OCI-LY7 (cell line): Measurements from ENCODE around the gene NSUN7. TPM values are rescaled to one million over a fixed set of nuclear protein-coding genes. Genes with fewer than 3 reads are reported as not detected.
A peak's percentile ranks its signal among the peaks of the same experiment; 100 is the strongest.
"Not testable (repeated sequence)": the region's sequence is repeated elsewhere in the genome, so short reads cannot be mapped to it uniquely, and the experiment has no call there.

Experiments used
- BruUV-seq: library from RNA; stranded (reverse); fragments of 400-500 nt; replicated peaks from 2 replicates; lab custom pipeline; 2021; lab: Mats Ljungman, UMichigan
- CTCF ChIA-PET: fragments of 300-600 bp; sonication (Branson Sonifier 250); formaldehyde crosslinking; loops from one replicate; lab custom pipeline; 2022; ENCODE audit warnings: antibody characterized with exemption; ENCODE audit not compliant: unreplicated experiment; lab: Charles Lee
- POLR2A ChIA-PET: fragments of 300-600 bp; sonication (Branson Sonifier 250); formaldehyde crosslinking; loops from one replicate; lab custom pipeline; 2022; ENCODE audit warnings: antibody characterized with exemption; lab: Charles Lee
- DNase-seq: peaks from one replicate; pipeline ENCODE4 v3.0.0-alpha.2; 2015; ENCODE audit warnings: low spot score
- H2AFZ ChIP-seq: fragments of 200-600 bp; sonication (generic), shearing (Covaris generic); 2 replicates; pipeline ENCODE4 v1.6.1; 2014; ENCODE audit warnings: mild to moderate bottlenecking, antibody characterized with exemption, low read length, moderate library complexity
- H3K27ac ChIP-seq: fragments of 200-600 bp; sonication (generic); 2 replicates; pipeline ENCODE4 v1.5.1; 2014; ENCODE audit warnings: mixed run types, low read depth, mild to moderate bottlenecking, moderate library complexity, low read length, inconsistent platforms; ENCODE audit not compliant: poor library complexity, severe bottlenecking
- H3K36me3 ChIP-seq: fragments of 200-600 bp; sonication (generic); 2 replicates; pipeline ENCODE4 v1.6.1; 2014; ENCODE audit warnings: mild to moderate bottlenecking, antibody characterized with exemption, low read length, moderate library complexity, mixed read lengths; ENCODE audit not compliant: insufficient read depth
- H3K4me1 ChIP-seq: fragments of 200-600 bp; sonication (generic); 2 replicates; pipeline ENCODE4 v1.5.1; 2014; ENCODE audit warnings: mild to moderate bottlenecking, low read length; ENCODE audit not compliant: insufficient read depth, poor library complexity, severe bottlenecking
- H3K4me2 ChIP-seq: fragments of 200-600 bp; sonication (generic); 2 replicates; pipeline ENCODE4 v1.6.1; 2014; ENCODE audit warnings: mild to moderate bottlenecking, low read length
- H3K4me3 ChIP-seq: fragments of 200-600 bp; sonication (generic); 2 replicates; pipeline ENCODE4 v1.5.1; 2014; ENCODE audit warnings: mild to moderate bottlenecking, low read depth, low read length; ENCODE audit not compliant: poor library complexity, severe bottlenecking
- H3K79me2 ChIP-seq: fragments of 200-600 bp; sonication (generic); 2 replicates; pipeline ENCODE4 v1.6.1; 2016; ENCODE audit warnings: low read depth, mild to moderate bottlenecking, low read length, moderate library complexity, mixed read lengths; ENCODE audit not compliant: insufficient read depth
- H3K9me2 ChIP-seq: fragments of 200-600 bp; sonication (generic); 2 replicates; pipeline ENCODE4 v1.6.1; 2016; ENCODE audit warnings: mild to moderate bottlenecking, low read length, mixed read lengths; ENCODE audit not compliant: insufficient read depth
- H3K9me3 ChIP-seq: fragments of 200-600 bp; sonication (generic); 2 replicates; pipeline ENCODE4 v1.6.1; 2014; ENCODE audit warnings: mild to moderate bottlenecking, mixed run types, low read length, mixed read lengths
- H4K20me1 ChIP-seq: fragments of 200-600 bp; sonication (generic); 2 replicates; pipeline ENCODE4 v1.6.1; 2014; ENCODE audit warnings: mild to moderate bottlenecking, antibody characterized with exemption, low read length, moderate library complexity, mixed read lengths; ENCODE audit not compliant: insufficient read depth
- EZH2phosphoT487 ChIP-seq: fragments of 200-600 bp; sonication (generic); IDR thresholded peaks from 2 replicates; pipeline ENCODE4 v1.6.1; 2018; ENCODE audit warnings: low read depth, borderline replicate concordance, mild to moderate bottlenecking, mixed run types, antibody characterized with exemption, low read length, moderate library complexity, mixed read lengths
- intact Hi-C: fragments of 100-400 bp; cut with micrococcal nuclease; formaldehyde crosslinking; loops from one replicate; pipeline ENCODE4 v1.10.0; 2022; ENCODE audit not compliant: unreplicated experiment
- total RNA-seq, 2 experiments: library from RNA; depleted of rRNA in 1 of 2; stranded (reverse); fragments of >200 nt in 1 of 2; shearing (Covaris generic) in 1 of 2; gene quantifications; 2 replicates each; pipeline ENCODE4 v1.2.3, GENCODE V29; 2014 to 2022
- TF ChIP-seq, protein P1 (sequence below): fragments of 200-600 bp; sonication (generic); conservative IDR thresholded peaks from 2 replicates; pipeline ENCODE4 v1.5.1; 2014; ENCODE audit warnings: mild to moderate bottlenecking, antibody characterized with exemption, low read length, moderate library complexity, mixed read lengths

The NSUN7 gene
- total RNA-seq, 2 experiments from 2014 or later = 0.13 TPM; not detected in 1

DNA sequence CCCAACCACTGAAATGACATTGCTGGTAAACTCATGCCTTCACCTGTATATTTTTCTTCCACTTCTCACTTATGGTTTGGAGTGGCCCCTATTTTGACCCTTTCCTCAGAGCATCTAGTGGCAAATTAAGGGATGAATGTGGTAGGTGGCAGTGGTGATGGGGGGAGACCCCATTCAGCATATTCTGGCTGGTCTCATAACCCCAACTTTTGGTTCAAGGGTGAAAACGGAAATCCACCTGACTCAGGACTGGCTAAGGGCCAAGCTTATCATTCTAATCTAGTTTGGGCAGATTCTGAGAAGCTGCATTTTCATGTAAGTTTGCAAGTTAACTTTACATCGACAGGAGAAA, 47.0 kb upstream of the NSUN7 start:
- POLR2A ChIA-PET = interaction anchor here (0.5 to 1.1 kb wide), 3 partner anchors 10 to 753 kb away, joined by 3 to 5 read pairs (median 4); no protein-coding TSS in a partner anchor
- Histone ChIP-seq H4K20me1 (no peaks in the 10 kb centered on the region), H2AFZ (peak overlapping the region; percentile 10; the same call in 1 of the 2 replicates), H3K4me1 (no peaks in the 10 kb centered on the region), H3K9me3 (no peaks in the 10 kb centered on the region), H3K27ac (no peak overlapping the region), H3K4me2 (no peak overlapping the region), H3K36me3 (no peaks in the 10 kb centered on the region), H3K9me2 (no peaks in the 10 kb centered on the region), H3K79me2 (no peaks in the 10 kb centered on the region), H3K4me3 (no peak overlapping the region)
- BruUV-seq = no TSS peak
- TF ChIP-seq EZH2phosphoT487 = no peak
- TF ChIP-seq, protein P1, sequence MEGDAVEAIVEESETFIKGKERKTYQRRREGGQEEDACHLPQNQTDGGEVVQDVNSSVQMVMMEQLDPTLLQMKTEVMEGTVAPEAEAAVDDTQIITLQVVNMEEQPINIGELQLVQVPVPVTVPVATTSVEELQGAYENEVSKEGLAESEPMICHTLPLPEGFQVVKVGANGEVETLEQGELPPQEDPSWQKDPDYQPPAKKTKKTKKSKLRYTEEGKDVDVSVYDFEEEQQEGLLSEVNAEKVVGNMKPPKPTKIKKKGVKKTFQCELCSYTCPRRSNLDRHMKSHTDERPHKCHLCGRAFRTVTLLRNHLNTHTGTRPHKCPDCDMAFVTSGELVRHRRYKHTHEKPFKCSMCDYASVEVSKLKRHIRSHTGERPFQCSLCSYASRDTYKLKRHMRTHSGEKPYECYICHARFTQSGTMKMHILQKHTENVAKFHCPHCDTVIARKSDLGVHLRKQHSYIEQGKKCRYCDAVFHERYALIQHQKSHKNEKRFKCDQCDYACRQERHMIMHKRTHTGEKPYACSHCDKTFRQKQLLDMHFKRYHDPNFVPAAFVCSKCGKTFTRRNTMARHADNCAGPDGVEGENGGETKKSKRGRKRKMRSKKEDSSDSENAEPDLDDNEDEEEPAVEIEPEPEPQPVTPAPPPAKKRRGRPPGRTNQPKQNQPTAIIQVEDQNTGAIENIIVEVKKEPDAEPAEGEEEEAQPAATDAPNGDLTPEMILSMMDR = no peak
- intact Hi-C loops = no loop called here
- CTCF ChIA-PET = no interaction called here
- DNase-seq = no peak

DNA sequence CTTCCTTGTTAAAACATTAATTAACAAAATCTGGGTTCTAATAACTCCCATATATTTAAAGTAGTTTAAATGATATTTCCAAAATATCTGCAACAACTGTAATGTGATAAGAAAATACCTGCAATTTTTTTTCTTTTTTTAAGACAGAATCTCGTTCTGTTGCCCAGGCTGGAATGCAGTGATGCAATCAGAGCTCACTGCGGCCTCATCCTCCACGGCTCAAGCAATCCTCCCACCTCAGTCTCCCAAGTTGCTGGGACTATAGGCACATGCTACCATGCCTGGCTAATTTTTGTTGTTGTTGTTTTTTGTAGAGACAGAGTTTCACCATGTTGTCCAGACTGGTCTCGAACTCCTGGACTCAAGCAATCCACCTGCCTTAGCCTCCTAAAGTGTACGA, 45.7 kb upstream of the NSUN7 start:
- intact Hi-C loops = no loop called here
- Histone ChIP-seq H3K4me1 (no peaks in the 10 kb centered on the region), H3K9me3 (no peaks in the 10 kb centered on the region), H4K20me1 (no peaks in the 10 kb centered on the region), H3K36me3 (no peaks in the 10 kb centered on the region), H3K4me2 (no peak overlapping the region), H2AFZ (no peak overlapping the region), H3K9me2 (no peaks in the 10 kb centered on the region), H3K4me3 (no peak overlapping the region), H3K79me2 (no peaks in the 10 kb centered on the region), H3K27ac (no peak overlapping the region)
- ChIA-PET POLR2A (interaction anchor here (1.0 to 1.5 kb wide), 2 partner anchors 15 to 123 kb away, joined by 3 to 4 read pairs; no protein-coding TSS in a partner anchor), CTCF (no interaction called here)
- TF ChIP-seq, protein P1 = no peak
- TF ChIP-seq EZH2phosphoT487 = no peak
- no peak for DNase-seq
- BruUV-seq = no TSS peak

DNA sequence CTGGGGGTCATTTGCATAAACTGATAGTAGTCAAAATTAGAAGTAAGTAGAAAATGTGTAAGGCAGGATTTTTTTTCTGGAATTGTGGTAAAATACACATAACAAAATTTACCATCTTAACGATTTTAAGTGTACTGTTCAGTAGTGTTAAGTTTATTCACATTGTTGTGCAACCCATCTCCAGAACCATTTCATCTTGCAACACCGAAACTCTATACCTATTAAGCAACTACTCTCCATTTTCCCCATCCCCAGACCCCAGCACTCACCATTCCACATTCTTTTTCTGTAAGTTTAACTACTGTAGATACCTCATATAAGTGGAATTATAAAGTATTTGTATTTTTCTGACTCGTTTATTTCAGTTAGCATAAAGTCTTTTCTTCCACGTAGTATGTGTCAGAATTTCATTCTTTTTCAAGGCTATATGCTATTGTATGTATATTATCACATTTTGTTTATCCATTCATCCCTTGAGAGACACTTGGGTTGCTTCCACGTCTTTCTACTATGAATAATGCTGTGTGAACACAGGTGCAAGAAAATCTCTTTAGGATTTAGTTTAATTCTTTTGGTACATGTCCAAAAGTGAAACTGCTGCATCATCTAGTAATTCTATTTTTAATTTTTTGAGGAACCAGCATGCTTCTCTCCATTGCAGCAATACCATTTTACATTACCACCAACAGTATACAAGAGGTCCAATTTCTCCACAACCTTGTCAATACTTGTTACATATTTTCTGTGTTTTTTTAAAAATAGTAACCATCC, 39.1 kb upstream of the NSUN7 start:
- no peaks in the 10 kb centered on the region for H3K36me3 ChIP-seq
- no TSS peak for BruUV-seq
- no peak overlapping the region for H3K4me3 ChIP-seq
- no peak overlapping the region for H3K4me2 ChIP-seq
- no peak overlapping the region for H2AFZ ChIP-seq
- ChIA-PET POLR2A (interaction anchor here (0.6 kb wide), 1 partner anchor 339 kb away, joined by 3 read pairs; no protein-coding TSS in a partner anchor), CTCF (no interaction called here)
- no peak for DNase-seq
- H3K27ac ChIP-seq = no peak overlapping the region
- H4K20me1 ChIP-seq = no peaks in the 10 kb centered on the region
- no peaks in the 10 kb centered on the region for H3K9me2 ChIP-seq
- no peaks in the 10 kb centered on the region for H3K9me3 ChIP-seq
- TF ChIP-seq EZH2phosphoT487 = no peak
- TF ChIP-seq, protein P1 = no peak
- no peaks in the 10 kb centered on the region for H3K4me1 ChIP-seq
- H3K79me2 ChIP-seq = no peaks in the 10 kb centered on the region
- intact Hi-C loops = no loop called here

DNA sequence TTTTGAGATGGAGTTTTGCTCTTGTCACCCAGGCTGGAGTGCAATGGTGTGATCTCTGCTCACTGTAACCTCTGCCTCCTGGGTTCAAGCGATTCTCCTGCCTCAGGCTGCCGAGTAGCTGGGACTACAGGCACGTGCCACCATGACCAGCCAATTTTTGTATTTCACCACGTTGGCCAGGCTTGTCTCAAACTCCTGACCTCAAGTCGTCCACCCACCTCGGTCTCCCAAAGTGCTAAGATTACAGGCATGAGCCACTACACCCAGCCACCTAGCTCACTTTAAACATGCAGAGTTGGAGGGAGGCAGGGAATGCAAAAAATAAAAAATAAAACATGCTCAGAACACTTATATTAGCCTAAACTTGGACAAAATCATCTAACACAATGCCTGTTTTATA, 36.8 kb upstream of the NSUN7 start:
- BruUV-seq, CTCF ChIA-PET, H3K4me2 ChIP-seq, DNase-seq, H3K36me3 ChIP-seq, H3K79me2 ChIP-seq, intact Hi-C loops, H3K27ac ChIP-seq, H3K4me3 ChIP-seq, H4K20me1 ChIP-seq, H3K9me2 ChIP-seq, H3K4me1 ChIP-seq, H3K9me3 ChIP-seq, H2AFZ ChIP-seq: not testable (repeated sequence)
- POLR2A ChIA-PET = interaction anchor here (0.6 to 1.2 kb wide), 2 partner anchors 22 to 354 kb away, joined by 3 to 4 read pairs; no protein-coding TSS in a partner anchor
